Body of pancreas (tissue), 4 donors: ENCODE data around the gene SBF2.

Experiments
- CTCF ChIP-seq, 7 experiments: fragments of 450-650 bp in 4 of 7; fragments of 200-600 bp in 3 of 7; sonication (generic) in 3 of 7; IDR thresholded peaks; one replicate each; pipeline ENCODE4 v1.5.1; 2016 to 2019; ENCODE audit warnings: antibody characterized with exemption in 7 of 7
- POLR2A ChIP-seq, 3 donors: fragments of 450-650 bp; IDR thresholded peaks; one replicate each; pipeline ENCODE4 v1.6.1; 2016; ENCODE audit warnings: antibody characterized with exemption in 3 of 3, mild to moderate bottlenecking in 2 of 3

- TF ChIP-seq CTCF (IDR thresholded peaks at IDR 0.05) = peak in 1 of 7 experiments; percentile 15
- TF ChIP-seq POLR2A (IDR thresholded peaks at IDR 0.05) = no peak
Observed at GRCh38 chr11:9990221-9990973, 303.6 kb downstream of the SBF2 start.
